Immature natural killer cell (primary cell): ENCODE data around the gene RGPD4. TPM values are rescaled to one million over a fixed set of nuclear protein-coding genes. Genes with fewer than 3 reads are reported as not detected.

Source experiments
- polyA plus RNA-seq, 3 donors: library from polyadenylated mRNA; unstranded; fragments of 300-500 nt; fragmentation: Illumina TruSeq; gene quantifications; one replicate each; pipeline ENCODE4 v1.2.3, GENCODE V29; 2021

The RGPD4 gene
- polyA plus RNA-seq, 3 donors from 2014 or later, result not detected

Other genes with a start within 250 kb of the RGPD4 start
- gene SLC5A7, start 159.6 kb downstream of the RGPD4 start, polyA plus RNA-seq, result not detected